Activated naive CD8-positive, alpha-beta T cell treated with anti-CD3 and anti-CD28 coated beads, Interleukin-2, amount 10 ng/mL, durations not matched to agents 7 days and 5 days (primary cell): Measurements from ENCODE around the gene OMG. TPM values are rescaled to one million over a fixed set of nuclear protein-coding genes. Genes with fewer than 3 reads are reported as not detected.

Experiments used
- ATAC-seq: fragments of 150-1000 bp; cut with Tn5 transposase; one replicate; pipeline ENCODE4 v1.10.0; 2021; ENCODE audit warnings: low read depth, moderate library complexity
- POLR2A ChIA-PET: fragments of 350-600 bp; sonication (Branson Sonifier 250); formaldehyde crosslinking; loops from one replicate; lab custom pipeline; 2021; ENCODE audit warnings: antibody characterized with exemption; lab: Charles Lee
- DNase-seq: peaks from one replicate; pipeline ENCODE4 v3.0.0; 2021
- H3K27ac Mint-ChIP-seq: one replicate; pipeline ENCODE4 v1.8.0; 2022; ENCODE audit warnings: mild to moderate bottlenecking, mixed read lengths
- H3K27me3 Mint-ChIP-seq: one replicate; pipeline ENCODE4 v1.8.0; 2022; ENCODE audit warnings: mild to moderate bottlenecking, moderate library complexity, mixed read lengths
- H3K36me3 Mint-ChIP-seq: one replicate; pipeline ENCODE4 v1.8.0; 2021; ENCODE audit warnings: mild to moderate bottlenecking, mixed read lengths
- H3K4me1 Mint-ChIP-seq: one replicate; pipeline ENCODE4 v1.8.0; 2021; ENCODE audit warnings: mixed read lengths
- H3K4me3 Mint-ChIP-seq: one replicate; pipeline ENCODE4 v1.8.0; 2022; ENCODE audit warnings: mild to moderate bottlenecking, moderate library complexity, mixed read lengths
- H3K9me3 Mint-ChIP-seq: one replicate; pipeline ENCODE4 v1.8.0; 2021; ENCODE audit warnings: mixed read lengths
- total RNA-seq, 2 experiments: library from RNA; stranded (reverse); gene quantifications; one replicate each; pipeline ENCODE4 v1.2.3, GENCODE V29; 2021

The OMG gene
- total RNA-seq, 2 experiments from 2014 or later = 0.62 to 0.78 TPM

- ATAC-seq (no peak), DNase-seq (no peak)
- Mint-ChIP-seq H3K36me3 (peaks cover 7% of the 10 kb centered on the region), H3K4me1 (peaks cover 2% of the 10 kb centered on the region), H3K9me3 (no peaks in the 10 kb centered on the region), H3K27ac (no peak overlapping the region), H3K27me3 (no peaks in the 10 kb centered on the region), H3K4me3 (no peak overlapping the region)
- POLR2A ChIA-PET = no interaction called here
These were observed 47.3 kb downstream of the OMG start for GRCh38 chr17:31249835-31250141.

- Mint-ChIP-seq H3K27me3 (no peaks in the 10 kb centered on the region), H3K36me3 (peaks cover 7% of the 10 kb centered on the region), H3K27ac (no peak overlapping the region), H3K4me3 (no peak overlapping the region), H3K4me1 (peaks cover 2% of the 10 kb centered on the region), H3K9me3 (no peaks in the 10 kb centered on the region)
- DNase-seq = no peak
- POLR2A ChIA-PET = no interaction called here
- ATAC-seq = no peak
These were observed 47.8 kb downstream of the OMG start for GRCh38 chr17:31248986-31249834.

Other genes with a start within 250 kb of the OMG start
- gene NF1, start 202.3 kb downstream of the OMG start, total RNA-seq = 10 to 100 TPM; 34.4 to 36.0 TPM
- gene EVI2B, start 16.8 kb upstream of the OMG start, total RNA-seq = 100 to 1,000 TPM in 1 of 2 experiments, 10 to 100 TPM in 1; 88.5 to 100 TPM
- 10 to 100 TPM; 74.9 to 78.3 TPM for gene EVI2A, start 24.4 kb upstream of the OMG start, total RNA-seq
- gene RAB11FIP4, start 94.4 kb upstream of the OMG start, total RNA-seq = 10 to 100 TPM; 38.5 to 42.0 TPM